Chondrocyte (in vitro differentiated cells): ENCODE data around the gene SLC6A6. TPM values are rescaled to one million over a fixed set of nuclear protein-coding genes. Genes with fewer than 3 reads are reported as not detected.

Source experiments
- DNase-seq: peaks from one replicate; pipeline ENCODE4 v3.0.0; 2021; ENCODE audit warnings: mixed read lengths, low spot score
- H3K27ac Mint-ChIP-seq: one replicate; pipeline ENCODE4 v1.8.0; 2021; ENCODE audit warnings: mild to moderate bottlenecking, moderate library complexity, mixed read lengths; ENCODE audit not compliant: unreplicated experiment
- H3K27me3 Mint-ChIP-seq: 2 replicates; pipeline ENCODE4 v1.8.0; 2021; ENCODE audit warnings: low read depth, mixed read lengths
- H3K36me3 Mint-ChIP-seq: 2 replicates; pipeline ENCODE4 v1.8.0; 2021; ENCODE audit warnings: low read depth, mixed read lengths
- H3K4me1 Mint-ChIP-seq: 2 replicates; pipeline ENCODE4 v1.8.0; 2021; ENCODE audit warnings: low read depth, mild to moderate bottlenecking, mixed read lengths
- H3K4me3 Mint-ChIP-seq: one replicate; pipeline ENCODE4 v1.8.0; 2021; ENCODE audit warnings: mild to moderate bottlenecking, moderate library complexity, mixed read lengths; ENCODE audit not compliant: unreplicated experiment
- H3K9me3 Mint-ChIP-seq: 2 replicates; pipeline ENCODE4 v1.8.0; 2021; ENCODE audit warnings: low read depth, mixed read lengths
- total RNA-seq: library from RNA; stranded (reverse); gene quantifications from 3 replicates; pipeline ENCODE4 v1.2.1, GENCODE V29; 2021
- TF ChIP-seq, protein P1 (sequence below): fragments of 200-600 bp; sonication (generic); IDR thresholded peaks from 2 replicates; pipeline ENCODE4 v1.5.0; 2021; ENCODE audit warnings: antibody characterized with exemption, mild to moderate bottlenecking, moderate library complexity

Gene SLC6A6
- total RNA-seq, 1 donor from 2014 or later: 46.0 TPM

DNA sequence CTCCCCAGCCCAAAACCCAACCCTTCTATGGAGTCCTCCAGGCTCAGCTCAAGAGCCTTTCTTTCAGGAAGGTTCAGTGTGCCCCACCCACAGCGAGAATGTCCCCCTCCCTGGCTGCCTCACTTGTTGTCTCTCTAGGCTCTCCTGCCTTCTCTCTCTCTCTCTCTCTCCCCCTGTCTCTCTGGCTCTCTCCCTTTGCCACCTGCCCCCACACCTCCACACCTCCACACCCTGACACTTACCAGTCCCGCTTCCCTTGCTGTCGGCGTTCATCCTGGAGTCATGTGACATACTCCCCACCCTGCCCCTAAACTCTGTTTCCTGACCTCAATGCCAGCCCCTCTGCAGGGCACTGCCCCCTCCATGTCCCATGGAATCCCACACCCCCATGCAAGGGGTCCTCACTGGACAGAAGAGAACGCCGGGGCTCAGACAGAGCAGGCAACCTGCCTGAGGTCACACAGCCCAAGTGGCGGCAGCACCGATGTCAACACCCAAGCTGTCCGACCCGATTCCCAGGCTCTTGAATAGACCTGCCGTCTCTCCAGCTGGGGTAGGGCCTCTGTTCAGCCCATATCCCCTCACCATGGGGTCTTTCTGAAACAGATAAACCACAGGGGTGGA, 28.5 kb upstream of the SLC6A6 start:
- Mint-ChIP-seq H3K4me1 (peaks cover 39% of the 10 kb centered on the region), H3K27ac (no peak overlapping the region), H3K27me3 (no peaks in the 10 kb centered on the region), H3K36me3 (no peaks in the 10 kb centered on the region), H3K9me3 (no peaks in the 10 kb centered on the region), H3K4me3 (no peak overlapping the region)
- TF ChIP-seq, protein P1, sequence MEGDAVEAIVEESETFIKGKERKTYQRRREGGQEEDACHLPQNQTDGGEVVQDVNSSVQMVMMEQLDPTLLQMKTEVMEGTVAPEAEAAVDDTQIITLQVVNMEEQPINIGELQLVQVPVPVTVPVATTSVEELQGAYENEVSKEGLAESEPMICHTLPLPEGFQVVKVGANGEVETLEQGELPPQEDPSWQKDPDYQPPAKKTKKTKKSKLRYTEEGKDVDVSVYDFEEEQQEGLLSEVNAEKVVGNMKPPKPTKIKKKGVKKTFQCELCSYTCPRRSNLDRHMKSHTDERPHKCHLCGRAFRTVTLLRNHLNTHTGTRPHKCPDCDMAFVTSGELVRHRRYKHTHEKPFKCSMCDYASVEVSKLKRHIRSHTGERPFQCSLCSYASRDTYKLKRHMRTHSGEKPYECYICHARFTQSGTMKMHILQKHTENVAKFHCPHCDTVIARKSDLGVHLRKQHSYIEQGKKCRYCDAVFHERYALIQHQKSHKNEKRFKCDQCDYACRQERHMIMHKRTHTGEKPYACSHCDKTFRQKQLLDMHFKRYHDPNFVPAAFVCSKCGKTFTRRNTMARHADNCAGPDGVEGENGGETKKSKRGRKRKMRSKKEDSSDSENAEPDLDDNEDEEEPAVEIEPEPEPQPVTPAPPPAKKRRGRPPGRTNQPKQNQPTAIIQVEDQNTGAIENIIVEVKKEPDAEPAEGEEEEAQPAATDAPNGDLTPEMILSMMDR: no peak
- no peak for DNase-seq

DNA sequence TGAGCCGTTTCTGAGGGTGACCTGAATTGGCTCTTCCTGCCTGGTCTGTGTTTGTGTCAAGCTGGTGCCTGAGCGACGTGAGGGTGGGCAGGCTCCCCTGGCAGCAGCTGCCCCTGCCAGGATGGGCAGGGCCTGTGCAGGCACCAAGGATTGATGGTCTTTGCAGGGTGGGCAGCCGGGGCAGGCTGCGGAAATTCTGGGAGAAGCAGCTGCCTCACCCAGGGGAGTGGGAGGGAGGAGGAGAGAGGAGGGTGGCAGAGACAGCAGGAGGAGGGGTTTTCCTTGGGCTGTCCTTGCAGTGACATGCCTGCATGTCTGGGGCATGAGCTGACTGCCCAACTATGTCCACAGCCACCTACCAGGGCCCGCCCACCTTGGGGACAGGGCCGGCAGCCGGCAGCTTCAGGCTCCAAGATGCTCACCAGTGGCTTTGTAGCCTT, 27.9 kb upstream of the SLC6A6 start:
- Mint-ChIP-seq H3K27ac (no peak overlapping the region), H3K4me3 (no peak overlapping the region), H3K4me1 (peaks cover 39% of the 10 kb centered on the region), H3K36me3 (no peaks in the 10 kb centered on the region), H3K27me3 (no peaks in the 10 kb centered on the region), H3K9me3 (no peaks in the 10 kb centered on the region)
- TF ChIP-seq, protein P1: no peak
- no peak for DNase-seq

DNA sequence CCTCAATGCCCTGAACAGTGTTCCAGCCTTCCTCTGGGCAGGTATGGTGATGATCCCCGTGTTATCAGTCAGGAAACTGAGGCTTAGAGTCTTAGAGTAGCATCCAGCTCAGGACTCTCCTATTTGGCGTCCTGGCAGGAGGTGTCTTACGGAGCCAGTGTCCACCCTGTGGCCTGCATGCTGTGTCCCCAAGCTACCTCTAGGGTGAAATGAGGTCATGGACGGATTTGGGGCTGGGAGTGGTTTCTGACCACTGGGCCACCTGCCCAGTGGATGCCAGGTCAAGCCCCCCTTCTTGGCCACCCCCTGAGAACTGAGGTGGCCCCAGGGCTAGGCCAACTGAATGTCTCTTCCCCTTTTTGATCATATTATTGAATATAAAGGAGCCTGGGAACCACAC, 27.2 kb upstream of the SLC6A6 start:
- Mint-ChIP-seq H3K4me1 (peaks cover 36% of the 10 kb centered on the region), H3K36me3 (no peaks in the 10 kb centered on the region), H3K27me3 (no peaks in the 10 kb centered on the region), H3K27ac (no peak overlapping the region), H3K4me3 (no peak overlapping the region), H3K9me3 (no peaks in the 10 kb centered on the region)
- TF ChIP-seq, protein P1: no peak
- DNase-seq: no peak

DNA sequence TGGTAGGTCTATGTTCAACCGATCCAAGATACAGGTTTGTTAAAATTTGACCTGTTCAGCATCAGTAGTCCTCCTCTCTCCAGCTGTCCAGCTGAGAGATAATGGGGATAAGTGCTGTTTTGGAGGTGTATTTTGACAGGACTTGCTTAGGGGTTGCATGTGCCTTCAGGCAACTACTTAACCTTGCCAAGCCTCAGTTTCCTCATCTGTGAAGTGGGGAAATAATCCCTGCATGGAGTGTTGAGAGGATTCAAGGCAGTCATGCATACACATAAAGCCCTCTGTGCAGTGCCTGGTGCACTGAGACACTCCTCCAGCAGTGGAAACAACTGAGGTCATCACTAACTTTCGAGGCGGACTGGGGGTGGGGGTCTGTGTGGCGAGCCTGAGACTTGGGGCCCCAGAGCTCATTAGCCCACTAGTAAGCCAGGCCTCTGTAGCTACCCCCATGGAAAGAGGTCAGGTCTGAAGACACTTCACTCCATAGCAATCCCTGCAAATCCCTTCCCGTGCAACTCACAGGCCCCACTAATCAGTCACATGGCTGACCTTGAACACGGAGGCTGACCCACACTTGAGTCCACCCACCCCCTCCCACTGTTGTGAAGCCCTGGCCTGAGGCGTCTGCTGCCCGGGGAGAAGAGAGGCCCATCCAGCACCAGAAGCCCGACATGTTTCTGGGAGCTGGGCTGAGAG, 25.9 kb upstream of the SLC6A6 start:
- Mint-ChIP-seq H3K9me3 (no peaks in the 10 kb centered on the region), H3K36me3 (no peaks in the 10 kb centered on the region), H3K27me3 (no peaks in the 10 kb centered on the region), H3K27ac (no peak overlapping the region), H3K4me1 (peaks cover 32% of the 10 kb centered on the region), H3K4me3 (no peak overlapping the region)
- TF ChIP-seq, protein P1: no peak
- DNase-seq: no peak

DNA sequence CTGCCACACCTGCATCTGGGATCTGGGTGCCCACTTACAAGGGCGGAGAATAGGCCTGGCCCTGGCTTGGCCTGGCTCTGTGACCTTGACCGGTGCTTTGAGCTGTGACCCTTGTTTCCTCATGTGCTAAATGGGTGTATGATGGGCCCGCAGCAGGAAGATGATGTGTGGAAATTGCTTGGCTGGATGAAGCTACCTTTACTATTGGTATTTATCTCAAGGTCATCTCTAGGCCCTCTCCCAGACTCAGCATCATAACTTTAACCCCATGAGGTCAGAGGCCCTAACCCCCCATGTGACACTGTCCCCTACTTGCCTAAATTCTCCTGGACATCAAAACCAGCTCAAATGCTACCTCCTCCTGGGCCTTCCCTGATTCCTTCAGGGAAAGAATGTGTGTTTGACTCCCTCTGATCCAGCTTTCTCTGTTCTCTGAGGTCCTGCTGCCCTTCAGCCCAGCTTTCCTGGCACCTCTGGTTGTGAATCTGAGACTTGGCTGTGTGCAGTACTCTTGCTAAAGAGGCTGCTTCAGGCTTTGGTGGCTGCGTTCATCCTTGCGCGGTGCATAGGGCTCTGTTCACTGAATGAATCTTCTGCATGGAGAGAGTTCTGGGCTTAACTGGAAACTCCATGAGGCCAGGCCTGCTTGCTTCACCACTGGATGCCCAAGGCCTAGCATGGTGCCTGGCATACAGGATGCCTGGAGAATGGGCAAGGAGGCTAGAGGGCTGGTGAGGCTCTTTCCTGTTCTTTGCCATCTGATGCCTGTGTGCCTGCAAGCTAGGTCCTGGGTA, 25.2 kb upstream of the SLC6A6 start:
- TF ChIP-seq, protein P1: no peak
- H3K4me1 Mint-ChIP-seq: peaks cover 24% of the 10 kb centered on the region
- no peaks in the 10 kb centered on the region for H3K36me3 Mint-ChIP-seq
- no peak overlapping the region for H3K27ac Mint-ChIP-seq
- H3K9me3 Mint-ChIP-seq: no peaks in the 10 kb centered on the region
- no peak overlapping the region for H3K4me3 Mint-ChIP-seq
- DNase-seq: no peak
- no peaks in the 10 kb centered on the region for H3K27me3 Mint-ChIP-seq
